ENCODE data around the gene COX11. TPM values are rescaled to one million over a fixed set of nuclear protein-coding genes. Genes with fewer than 3 reads are reported as not detected.

The COX11 gene
- total and polyA plus RNA-seq, 2 of the 13 experiments (the other 11 are each of a cell fraction or from before 2014, with no cell fraction given) = 103 to 203 TPM

- TF ChIP-seq ZC3H4 (CRISPR knock-in tag; IDR thresholded peaks at IDR 0.05; ENCODE audit: borderline replicate concordance) (no peak), JUND (CRISPR knock-in tag; IDR thresholded peaks at IDR 0.05) (no peak), SOX6 (IDR thresholded peaks at IDR 0.05) (no peak), SOX6 (CRISPR knock-in tag; IDR thresholded peaks at IDR 0.05) (peak; percentile 52), JARID2 (CRISPR knock-in tag; IDR thresholded peaks at IDR 0.05; ENCODE audit: insufficient replicate concordance) (no peak), ZNF770 (CRISPR knock-in tag; IDR thresholded peaks at IDR 0.05) (no peak), RCOR2 (CRISPR knock-in tag; IDR thresholded peaks at IDR 0.05) (no peak), SOX5 (CRISPR knock-in tag; IDR thresholded peaks at IDR 0.05; ENCODE audit: borderline replicate concordance) (peak; percentile 46), ZNF275 (CRISPR knock-in tag; IDR thresholded peaks at IDR 0.05; ENCODE audit: borderline replicate concordance) (no peak), ZNF543 (CRISPR knock-in tag; IDR thresholded peaks at IDR 0.05) (no peak), ZNF512 (CRISPR knock-in tag; IDR thresholded peaks at IDR 0.05) (no peak), XRCC5 (optimal IDR thresholded peaks at IDR 0.05; ENCODE audit: low read length) (no peak), MTA1 (CRISPR knock-in tag; IDR thresholded peaks at IDR 0.05; ENCODE audit: borderline replicate concordance) (no peak), HNRNPH1 (optimal IDR thresholded peaks at IDR 0.05; ENCODE audit: low read depth, low read length) (no peak), ZKSCAN8 (CRISPR knock-in tag; IDR thresholded peaks at IDR 0.05; ENCODE audit: borderline replicate concordance) (peak; percentile 34; the same call in 1 of the 2 replicates), RFX1 (IDR thresholded peaks at IDR 0.05) (no peak), CREM (IDR thresholded peaks at IDR 0.05) (no peak), CREM (CRISPR knock-in tag; IDR thresholded peaks at IDR 0.05) (no peak), ATRX (CRISPR knock-in tag; IDR thresholded peaks at IDR 0.05; ENCODE audit: borderline replicate concordance) (no peak), ZNF224 (CRISPR knock-in tag; IDR thresholded peaks at IDR 0.05) (no peak), ZNF510 (CRISPR knock-in tag; IDR thresholded peaks at IDR 0.05; ENCODE audit: low read depth) (no peak), TEF (CRISPR knock-in tag; IDR thresholded peaks at IDR 0.05) (peak; percentile 38; the same call in 1 of the 2 replicates), ZNF317 (CRISPR knock-in tag; IDR thresholded peaks at IDR 0.05) (0 out of 2 replicates have a peak, but pooled peaks have one; percentile 41), POLR2AphosphoS5 (IDR thresholded peaks at IDR 0.05; ENCODE audit: low read depth, low read length) (0 out of 2 replicates have a peak, but pooled peaks have one; percentile 12), POLR2G (IDR thresholded peaks at IDR 0.05; ENCODE audit: low read depth, low read length) (no peak), HOXA7 (CRISPR knock-in tag; IDR thresholded peaks at IDR 0.05) (no peak), ARNTL (CRISPR knock-in tag; IDR thresholded peaks at IDR 0.05) (peak; percentile 41; the same call in 1 of the 2 replicates)
These were observed 1.5 kb upstream of the COX11 start (continued) for GRCh38 chr17:54969658-54970572.
